AG04450 (cell line): ENCODE results near the gene CD200. TPM values are rescaled to one million over a fixed set of nuclear protein-coding genes. Genes with fewer than 3 reads are reported as not detected.

Experiments
- CTCF ChIA-PET: fragments of 300-600, 350-600 bp; formaldehyde crosslinking; extraction: SDS; loops from one replicate; lab custom pipeline; 2022; ENCODE audit warnings: antibody characterized with exemption, inconsistent platforms; lab: Charles Lee
- POLR2A ChIA-PET: fragments of 350-600 bp; formaldehyde crosslinking; extraction: SDS; loops from one replicate; lab custom pipeline; 2021; ENCODE audit warnings: antibody characterized with exemption, inconsistent platforms; lab: Yijun Ruan, JAX
- DNase-seq: peaks from one replicate; pipeline ENCODE4 v3.0.0-alpha.2; 2011; ENCODE audit warnings: low read depth, low spot score
- H3K27ac ChIP-seq: one replicate; pipeline ENCODE4 v1.5.1; 2012; ENCODE audit warnings: low read depth, low read length, control low read depth
- H3K27me3 ChIP-seq: one replicate; pipeline ENCODE4 v1.6.0; 2012; ENCODE audit warnings: low read length; ENCODE audit not compliant: control insufficient read depth, insufficient read depth
- H3K4me3 ChIP-seq: 2 replicates; pipeline ENCODE4 v1.5.1; 2011; ENCODE audit warnings: mild to moderate bottlenecking, low read depth, low read length, control low read depth
- H3K9me3 ChIP-seq: 2 replicates; pipeline ENCODE4 v1.5.1; 2012; ENCODE audit warnings: low read length; ENCODE audit not compliant: control insufficient read depth, insufficient read depth
- CTCF ChIP-seq: IDR thresholded peaks from 2 replicates; pipeline ENCODE4 v1.5.1; 2011; ENCODE audit warnings: low read depth, low read length, control low read depth, inconsistent platforms
- polyA plus RNA-seq: library from polyadenylated mRNA; depleted of rRNA; stranded (reverse); fragments of >200 nt; gene quantifications from 2 replicates; pipeline ENCODE4 v1.2.3, GENCODE V29; 2011

Gene CD200
- polyA plus RNA-seq, 1 experiment, result 3.4 TPM

GRCh38 chr3:112381673-112382542 lies 49.0 kb downstream of the CD200 start:
- POLR2A ChIA-PET, result no interaction called here
- no peak overlapping the region for H3K4me3 ChIP-seq
- DNase-seq, result no peak
- H3K27me3 ChIP-seq, result no peaks in the 10 kb centered on the region
- CTCF ChIA-PET, result no interaction called here
- TF ChIP-seq CTCF, result no peak
- no peaks in the 10 kb centered on the region for H3K9me3 ChIP-seq
- H3K27ac ChIP-seq, result no peak overlapping the region

- CTCF ChIA-PET, result no interaction called here
Measured at GRCh38 chr3:112382543-112383160, 49.7 kb downstream of the CD200 start.

GRCh38 chr3:112384769-112385168 lies 51.8 kb downstream of the CD200 start:
- Histone ChIP-seq H3K27ac (no peak overlapping the region), H3K9me3 (no peaks in the 10 kb centered on the region), H3K4me3 (no peak overlapping the region), H3K27me3 (no peaks in the 10 kb centered on the region)
- no peak for TF ChIP-seq CTCF
- CTCF ChIA-PET, result interaction anchor here (0.7 kb wide), 1 partner anchor 26 kb away, joined by 5 read pairs; no protein-coding TSS in a partner anchor
- POLR2A ChIA-PET, result no interaction called here
- DNase-seq, result no peak

More at GRCh38 chr3:112382543-112383160, 49.7 kb downstream of the CD200 start:
- H3K27me3 ChIP-seq, result no peaks in the 10 kb centered on the region
- no peak for TF ChIP-seq CTCF
- H3K9me3 ChIP-seq, result no peaks in the 10 kb centered on the region
- POLR2A ChIA-PET, result no interaction called here
- H3K4me3 ChIP-seq, result no peak overlapping the region
- no peak overlapping the region for H3K27ac ChIP-seq
- no peak for DNase-seq

- H3K27ac ChIP-seq, result no peak overlapping the region
Measured at GRCh38 chr3:112388972-112389371, 56.0 kb downstream of the CD200 start.

More at GRCh38 chr3:112388972-112389371, 56.0 kb downstream of the CD200 start:
- Histone ChIP-seq H3K27me3 (no peaks in the 10 kb centered on the region), H3K4me3 (no peak overlapping the region), H3K9me3 (no peaks in the 10 kb centered on the region)
- DNase-seq, result no peak
- ChIA-PET POLR2A (no interaction called here), CTCF (interaction anchor here (0.6 kb wide), 1 partner anchor 38 kb away, joined by 3 read pairs; no protein-coding TSS in a partner anchor)
- TF ChIP-seq CTCF, result no peak
